Hepatic stellate cell (primary cell): ENCODE measurements around the gene C13orf42.

Source experiments
- DNase-seq: peaks from one replicate; pipeline ENCODE4 v3.0.0; 2011; ENCODE audit warnings: low spot score

Gene C13orf42

DNA sequence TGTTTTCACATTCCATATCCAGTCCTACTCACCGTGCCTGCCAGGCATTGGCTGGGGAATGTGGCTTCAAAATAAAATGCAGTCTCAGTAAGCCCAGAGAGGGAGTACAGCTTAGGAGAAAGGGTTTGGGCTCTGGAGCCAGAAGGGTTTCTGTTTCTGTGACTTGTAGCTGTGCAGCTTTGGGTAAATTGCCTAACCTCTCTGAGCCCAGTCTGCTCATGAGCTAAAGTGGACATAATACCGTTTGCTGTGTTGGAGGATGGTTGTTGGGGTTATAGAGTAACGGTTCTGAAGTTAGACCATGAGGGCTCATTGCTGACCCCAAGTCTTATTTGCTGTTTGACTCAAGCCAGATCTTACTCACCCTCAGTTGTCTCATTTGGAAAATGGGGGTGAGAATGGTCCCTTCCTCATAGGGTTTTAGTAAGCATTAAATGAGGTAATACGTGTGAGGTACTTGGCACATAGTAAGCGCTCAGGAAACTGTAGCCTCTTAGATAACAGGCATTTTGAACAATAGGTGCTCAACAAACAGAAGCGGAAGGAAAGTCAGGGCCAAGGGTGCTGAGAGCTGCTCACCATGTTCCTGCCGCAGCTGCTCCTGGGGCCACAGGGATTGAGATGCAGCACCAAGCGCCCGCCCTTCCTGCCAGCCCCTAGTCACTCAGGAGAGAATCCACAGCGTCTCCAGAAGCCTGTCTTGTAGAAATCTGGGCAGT, 45.5 kb downstream of the C13orf42 start:
- DNase-seq: no peak

- no peak for DNase-seq
Measured at GRCh38 chr13:51064753-51065152, 46.3 kb downstream of the C13orf42 start.

DNA sequence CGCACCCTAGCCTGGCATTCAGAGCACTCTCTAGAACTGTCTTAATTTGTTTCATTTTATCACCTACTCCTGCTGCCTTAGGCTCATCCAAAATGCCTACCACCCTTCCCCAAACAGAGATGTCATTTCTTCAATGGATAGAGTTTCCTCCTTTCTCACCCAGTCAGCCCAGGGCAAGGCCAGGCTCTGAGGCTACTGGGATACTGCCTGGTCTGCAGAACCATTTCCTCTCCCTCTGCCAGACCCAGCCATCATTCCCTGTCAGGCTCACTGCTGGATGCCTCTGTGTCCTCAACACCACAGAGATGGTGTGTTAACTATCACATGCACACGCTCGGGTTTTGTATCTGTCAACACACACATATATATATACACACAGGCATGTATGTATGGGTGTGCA, 47.2 kb downstream of the C13orf42 start:
- no peak for DNase-seq

DNA sequence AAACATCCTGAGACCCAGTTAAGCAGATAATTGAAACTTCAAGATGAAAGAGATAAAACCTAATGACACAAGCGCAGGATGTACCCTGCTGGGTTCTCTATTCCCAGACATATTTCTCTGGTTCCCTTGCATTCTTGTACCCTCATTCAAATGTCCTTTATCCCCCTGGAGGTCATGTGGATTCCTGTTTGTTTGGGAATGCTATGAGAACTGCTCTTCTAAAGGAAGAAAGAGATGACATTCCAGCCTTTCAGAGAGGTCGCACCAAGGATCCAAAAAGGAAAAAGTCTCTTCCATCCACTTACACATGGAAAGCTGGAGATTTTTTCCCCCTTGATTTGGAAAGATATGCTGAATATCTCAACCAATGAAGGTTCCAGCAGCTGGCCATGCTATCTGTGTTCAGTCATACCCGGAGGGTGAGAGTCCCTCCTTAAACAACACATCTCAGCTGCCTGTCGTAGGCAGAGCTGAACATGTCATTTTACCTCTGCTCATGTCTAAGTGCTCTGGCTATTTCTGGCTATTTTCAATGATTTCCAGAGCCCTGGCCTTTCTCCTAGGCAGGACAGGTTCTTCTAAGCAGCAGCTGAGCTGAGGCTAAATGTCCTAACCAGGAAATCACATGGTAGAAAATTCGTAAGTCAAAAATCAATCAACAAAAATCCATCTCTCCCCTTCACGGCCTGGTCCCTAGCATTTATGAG, 52.5 kb downstream of the C13orf42 start:
- no peak for DNase-seq

DNA sequence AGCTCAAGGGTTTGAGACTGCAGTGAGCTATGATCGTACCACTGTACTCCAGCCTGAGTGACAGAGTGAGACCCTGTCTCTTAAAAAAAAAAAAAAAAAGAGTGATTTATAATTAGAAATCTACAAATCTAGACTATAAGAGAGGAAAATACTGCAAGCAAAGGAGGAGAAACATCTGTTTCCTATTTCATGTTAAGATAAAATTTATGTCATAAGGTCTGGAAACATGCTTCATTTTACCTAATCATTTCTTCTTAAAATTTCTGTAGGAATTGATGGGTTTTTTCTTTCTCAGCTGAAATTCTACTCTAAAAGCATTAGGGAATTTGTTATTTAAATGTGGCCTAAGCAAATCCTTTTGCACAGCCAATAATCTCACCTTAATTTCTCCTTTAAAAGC, 53.2 kb downstream of the C13orf42 start:
- DNase-seq: no peak

DNA sequence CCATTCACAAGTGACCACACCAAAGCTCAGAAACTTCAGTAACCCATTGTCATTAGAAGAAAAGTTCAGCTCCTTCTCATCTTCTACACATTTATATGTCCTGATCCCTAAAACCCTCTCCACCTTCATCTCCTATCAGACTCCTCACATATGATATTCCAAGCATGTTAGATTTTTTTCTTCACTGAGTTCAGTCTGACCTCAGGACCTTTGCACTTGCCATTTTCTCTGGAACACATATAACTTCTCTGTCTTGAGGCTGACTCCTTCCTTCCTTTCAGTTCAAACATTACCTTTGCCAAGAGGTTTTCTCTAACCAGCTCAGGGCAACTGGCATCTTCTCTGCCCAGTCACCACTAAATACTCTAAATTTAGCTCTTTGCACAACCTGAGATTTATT, 54.1 kb downstream of the C13orf42 start:
- no peak for DNase-seq

DNA sequence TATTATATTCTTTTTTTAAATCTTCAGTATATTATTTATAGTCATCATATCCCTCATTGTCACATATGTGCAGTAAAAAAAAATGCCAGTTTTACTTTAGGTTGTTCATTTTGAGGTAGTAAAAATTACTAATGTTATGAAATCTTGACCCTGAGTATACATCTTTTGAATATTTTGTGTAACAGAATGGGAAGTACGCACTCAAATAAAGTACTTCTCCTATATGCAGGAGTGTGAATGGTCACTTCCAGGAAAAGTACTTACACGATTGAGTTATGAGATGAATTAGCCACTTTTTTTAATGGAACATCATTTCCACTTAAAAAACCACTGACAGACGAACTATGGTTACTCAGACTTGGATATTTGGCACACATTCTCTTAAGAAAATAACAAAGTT, 58.5 kb downstream of the C13orf42 start:
- DNase-seq: no peak

- no peak for DNase-seq
Measured at GRCh38 chr13:51050021-51050830, 60.8 kb downstream of the C13orf42 start.

- DNase-seq: no peak
Measured at GRCh38 chr13:51048616-51049015, 62.5 kb downstream of the C13orf42 start.

DNA sequence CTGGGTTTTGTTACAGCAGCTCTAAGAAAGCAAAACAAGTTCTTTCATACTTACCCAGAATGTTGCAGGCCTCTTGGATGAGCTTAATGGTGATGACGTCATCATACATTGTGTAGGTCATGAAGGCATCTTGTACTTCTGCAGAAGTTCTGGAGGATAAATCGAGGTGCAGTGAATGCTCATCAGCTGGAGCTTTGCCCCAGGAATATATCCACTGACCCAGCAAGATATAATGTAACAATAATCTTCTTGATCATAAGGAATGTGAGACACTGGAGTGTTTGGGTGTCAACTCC, 63.0 kb downstream of the C13orf42 start:
- DNase-seq: no peak

DNA sequence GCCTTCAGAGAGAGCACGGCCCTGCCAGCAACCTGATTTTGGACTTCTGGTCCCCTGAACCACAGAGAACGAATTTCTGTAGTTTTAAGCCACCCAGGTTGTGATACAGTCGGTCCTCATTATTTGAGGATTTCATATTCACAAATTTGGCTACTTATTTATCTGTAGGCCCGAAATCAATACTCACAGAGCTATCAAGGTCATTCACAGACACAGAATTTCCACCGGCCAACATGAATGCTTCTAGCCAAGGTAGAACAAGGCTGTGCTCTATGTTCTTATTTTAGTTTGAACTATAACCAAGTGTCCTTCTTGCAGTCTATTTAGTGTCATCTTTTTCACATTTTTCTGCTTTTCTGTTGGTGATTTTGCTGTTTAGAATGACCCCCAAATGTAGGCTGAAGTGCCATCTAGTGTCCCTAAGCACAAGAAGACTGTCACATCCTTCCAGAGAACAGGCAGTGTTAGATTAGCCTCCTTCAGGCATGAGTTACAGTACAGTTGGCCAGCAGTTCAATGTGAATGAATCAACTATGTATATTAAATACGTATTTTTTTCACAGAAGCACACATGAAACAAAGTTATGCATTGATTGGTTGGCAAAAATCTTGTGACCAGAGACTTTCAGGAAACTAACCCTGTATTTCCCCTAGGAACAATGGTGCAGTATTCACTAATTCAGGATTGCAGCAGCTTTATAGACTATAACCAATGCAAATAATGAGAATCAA, 63.5 kb downstream of the C13orf42 start:
- DNase-seq: no peak

DNA sequence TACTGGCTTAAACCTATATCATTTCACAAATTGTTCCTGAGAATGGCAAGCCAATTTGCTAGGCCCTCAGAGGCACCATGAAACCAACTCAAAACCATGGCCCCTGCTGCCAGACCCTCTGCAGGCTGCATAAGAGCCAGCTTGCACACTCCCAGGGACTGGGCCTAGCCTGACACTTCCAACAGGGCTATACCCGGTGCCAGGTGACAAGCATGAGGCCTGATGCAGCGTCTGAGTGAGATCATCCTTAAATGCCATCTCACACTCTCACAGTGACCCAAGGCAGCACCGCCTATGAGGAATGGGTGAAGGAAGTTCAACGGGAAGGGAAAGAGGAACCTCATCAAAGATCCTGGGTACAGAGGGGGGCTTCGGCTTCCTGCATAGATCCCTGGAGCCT, 65.6 kb downstream of the C13orf42 start:
- no peak for DNase-seq

- no peak for DNase-seq
Measured at GRCh38 chr13:51044023-51044665, 66.9 kb downstream of the C13orf42 start.

- DNase-seq: no peak
Measured at GRCh38 chr13:51043310-51043709, 67.8 kb downstream of the C13orf42 start.

- DNase-seq: no peak
Measured at GRCh38 chr13:51041710-51042109, 69.4 kb downstream of the C13orf42 start.

- no peak for DNase-seq
Measured at GRCh38 chr13:51041126-51041525, 69.9 kb downstream of the C13orf42 start.

DNA sequence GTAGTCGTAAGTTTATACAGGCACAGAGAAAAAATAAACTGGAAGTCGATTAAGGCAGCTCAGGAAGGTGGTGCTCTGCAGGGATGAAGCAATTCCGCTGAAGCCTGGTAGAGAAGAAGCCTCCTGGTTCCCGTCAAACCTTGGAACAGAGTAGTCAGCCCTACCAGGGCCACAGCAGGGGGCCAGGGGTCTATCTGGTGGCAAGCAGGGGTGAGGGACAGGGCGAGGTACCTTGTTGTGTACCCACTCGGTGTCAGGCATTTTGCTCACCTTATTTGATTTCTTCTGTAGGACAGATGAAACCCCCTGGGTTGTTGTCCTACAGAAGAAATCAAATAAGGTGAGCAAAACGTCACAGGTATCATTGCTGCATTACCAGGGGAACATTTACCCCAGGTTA, 70.6 kb downstream of the C13orf42 start:
- DNase-seq: no peak

DNA sequence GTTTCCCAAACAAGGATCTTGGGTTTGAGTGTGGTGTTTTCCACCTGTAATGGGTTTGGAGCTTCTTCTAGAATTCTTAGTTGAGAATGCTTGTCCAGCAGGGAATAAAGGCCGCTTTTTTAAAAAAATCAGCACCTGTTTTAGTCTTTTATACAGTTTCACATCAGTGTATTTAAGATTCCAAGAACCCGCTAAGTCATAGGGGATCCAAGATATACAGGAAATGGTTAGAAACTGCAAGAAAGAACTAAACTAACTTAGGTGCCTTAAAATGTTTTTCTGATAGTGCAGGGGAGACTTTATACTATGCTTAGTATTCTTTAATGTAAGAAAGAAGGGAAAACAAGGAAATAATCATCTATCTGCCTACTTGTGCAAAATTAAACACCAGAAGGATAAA, 74.7 kb downstream of the C13orf42 start:
- DNase-seq: no peak

DNA sequence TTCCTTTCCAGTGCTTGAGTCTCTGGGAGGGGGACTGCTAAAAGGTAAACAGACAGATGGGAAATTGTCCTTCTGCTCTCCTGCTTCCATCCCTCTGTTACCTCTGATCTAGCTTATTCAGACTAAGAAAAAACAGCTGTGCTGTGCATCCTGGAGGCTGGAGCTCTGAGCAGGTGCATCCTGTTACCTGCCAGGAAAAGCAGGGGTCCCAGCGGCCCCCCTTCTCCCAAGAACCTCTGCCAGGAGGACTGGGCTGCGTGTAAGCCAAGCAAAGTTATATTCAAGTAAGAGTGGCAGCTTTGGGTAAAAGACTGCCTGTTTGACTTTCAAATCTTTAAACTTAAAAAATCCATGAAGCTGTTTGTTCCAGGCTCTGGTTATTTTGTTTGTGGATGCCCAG, 75.1 kb downstream of the C13orf42 start:
- DNase-seq: no peak

GRCh38 chr13:51035469-51035868, 75.6 kb downstream of the C13orf42 start:
- DNase-seq: no peak

- no peak for DNase-seq
Measured at GRCh38 chr13:51034906-51035305, 76.2 kb downstream of the C13orf42 start.
